PC-9 (cell line): ENCODE data around the gene MED26.

ENCODE experiments used
- CTCF ChIP-seq: fragments of 200-600 bp; sonication (generic); conservative IDR thresholded peaks from 2 replicates; pipeline ENCODE4 v1.6.1; 2017; ENCODE audit warnings: mixed run types, antibody characterized with exemption, mild to moderate bottlenecking, moderate library complexity
- EZH2 ChIP-seq: fragments of 200-600 bp; sonication (generic); IDR thresholded peaks from 2 replicates; pipeline ENCODE4 v1.8.0; 2017; ENCODE audit warnings: antibody characterized with exemption, low read depth

- TF ChIP-seq CTCF (no peak), EZH2 (no peak)
Measured at GRCh38 chr19:16625163-16625958, 2.6 kb downstream of the MED26 start.
